8988T (cell line): ENCODE data around the gene ZNF268.

ENCODE experiments used
- DNase-seq: peaks from one replicate; pipeline ENCODE4 v3.0.0; 2011

Gene ZNF268

GRCh38 chr12:133181238-133181959 lies at the start of gene ZNF268:
Gene ZNF268, plus strand, starts transcription at chr12:133181495. Its CDS starts 503 bp downstream, at chr12:133181998.
- DNase-seq: peak; percentile 77

GRCh38 chr12:133135747-133136146 lies 45.5 kb upstream of the ZNF268 start:
- no peak for DNase-seq

GRCh38 chr12:133145981-133146380 lies 35.3 kb upstream of the ZNF268 start:
- no peak for DNase-seq

- DNase-seq: no peak
Observed at GRCh38 chr12:133156125-133156690, 25.1 kb upstream of the ZNF268 start.

- DNase-seq: no peak
Observed at GRCh38 chr12:133165776-133166175, 15.5 kb upstream of the ZNF268 start.

GRCh38 chr12:133172491-133172890 lies 8.8 kb upstream of the ZNF268 start:
- no peak for DNase-seq

GRCh38 chr12:133174901-133175300 lies 6.4 kb upstream of the ZNF268 start:
- DNase-seq: no peak

GRCh38 chr12:133180669-133181068 lies 626 bp upstream of the ZNF268 start:
- DNase-seq: no peak

GRCh38 chr12:133190176-133190575 lies 8.9 kb downstream of the ZNF268 start:
- DNase-seq: no peak

- DNase-seq: no peak
Observed at GRCh38 chr12:133192847-133193246, 11.6 kb downstream of the ZNF268 start.

- no peak for DNase-seq
Observed at GRCh38 chr12:133201888-133202287, 20.6 kb downstream of the ZNF268 start.

- DNase-seq: no peak
Observed at GRCh38 chr12:133202493-133203343, 21.4 kb downstream of the ZNF268 start.

GRCh38 chr12:133203344-133204263 lies 22.3 kb downstream of the ZNF268 start:
- no peak for DNase-seq

GRCh38 chr12:133204264-133204603 lies 22.9 kb downstream of the ZNF268 start:
- no peak for DNase-seq

- DNase-seq: no peak
Observed at GRCh38 chr12:133206390-133206789, 25.1 kb downstream of the ZNF268 start.

GRCh38 chr12:133215724-133216123 lies 34.4 kb downstream of the ZNF268 start:
- no peak for DNase-seq

- no peak for DNase-seq
Observed at GRCh38 chr12:133217219-133217618, 35.9 kb downstream of the ZNF268 start.

- DNase-seq: no peak
Observed at GRCh38 chr12:133220521-133220920, 39.2 kb downstream of the ZNF268 start.

- DNase-seq: no peak
Observed at GRCh38 chr12:133221241-133221640, 39.9 kb downstream of the ZNF268 start.

- no peak for DNase-seq
Observed at GRCh38 chr12:133222211-133222610, 40.9 kb downstream of the ZNF268 start.

GRCh38 chr12:133225527-133225926 lies 44.2 kb downstream of the ZNF268 start:
- no peak for DNase-seq

GRCh38 chr12:133226690-133227089 lies 45.4 kb downstream of the ZNF268 start:
- DNase-seq: no peak
